HCT116 (cell line): Measurements from ENCODE around the gene MPPED1. TPM values are rescaled to one million over a fixed set of nuclear protein-coding genes. Genes with fewer than 3 reads are reported as not detected.

Source experiments
- ATAC-seq: fragments of 200-7000 bp; cut with Tn5 transposase; 2 replicates; pipeline ENCODE4 v1.9.1; 2020; ENCODE audit warnings: mild to moderate bottlenecking, moderate library complexity
- BruUV-seq: library from RNA; stranded (reverse); fragments of 400-500 nt; replicated peaks from 2 replicates; lab custom pipeline; 2021; lab: Mats Ljungman, UMichigan
- CTCF ChIA-PET: fragments of 300-600 bp; sonication (Branson Sonifier 250); formaldehyde crosslinking; loops from one replicate; lab custom pipeline; 2021; ENCODE audit warnings: antibody characterized with exemption; lab: Charles Lee
- POLR2A ChIA-PET: fragments of 300-600, 350-600 bp; sonication (Branson Sonifier 250); formaldehyde crosslinking; loops from one replicate; lab custom pipeline; 2021; ENCODE audit warnings: antibody characterized with exemption; lab: Charles Lee
- RAD21 ChIA-PET, 2 experiments: fragments of 300-600 bp; sonication (Branson Sonifier 250); formaldehyde crosslinking; loops; one replicate each; lab custom pipeline; 2023; ENCODE audit warnings: low total read pairs in 2 of 2; ENCODE audit not compliant: uncharacterized antibody in 2 of 2, unreplicated experiment in 2 of 2, low non-redundant PET in 1 of 2; lab: Charles Lee
- DNase-seq: peaks from one replicate; pipeline ENCODE4 v3.0.0-alpha.2; 2010; ENCODE audit warnings: low read depth, low spot score
- H2AFZ ChIP-seq: fragments of 200-600 bp; shearing (Covaris generic), sonication (generic); 2 replicates; pipeline ENCODE4 v1.6.1; 2017; ENCODE audit warnings: low read depth, mixed run types, mixed read lengths, antibody characterized with exemption, low read length; ENCODE audit not compliant: poor library complexity, severe bottlenecking
- H3K27ac ChIP-seq: 2 replicates; pipeline ENCODE4 v1.5.1; 2012; ENCODE audit warnings: low read depth, low read length
- H3K27me3 ChIP-seq: fragments of 200-600 bp; sonication (generic); 2 replicates; pipeline ENCODE4 v1.6.1; 2016; ENCODE audit warnings: mixed run types, low read length, mixed read lengths; ENCODE audit not compliant: insufficient read depth
- H3K36me3 ChIP-seq, 2 experiments: fragments of 200-500 bp in 1 of 2; fragments of 200-600 bp in 1 of 2; sonication (Bioruptor generic) in 1 of 2; sonication (generic) in 1 of 2; 2 replicates each; pipeline versions ENCODE4 v1.5.1 to v1.6.1; 2014 to 2016; ENCODE audit warnings: low read length in 2 of 2, inconsistent platforms in 1 of 2, mixed read lengths in 1 of 2, mixed run types in 1 of 2; ENCODE audit not compliant: insufficient read depth in 2 of 2, control insufficient read depth in 1 of 2
- H3K4me1 ChIP-seq, 2 experiments: fragments of 200-600 bp in 1 of 2; sonication (generic) in 1 of 2; 2 replicates each; pipeline versions ENCODE4 v1.5.1 to v1.6.1; 2012 to 2017; ENCODE audit warnings: low read length in 2 of 2, inconsistent platforms in 1 of 2, mild to moderate bottlenecking in 1 of 2, mixed read lengths in 1 of 2, mixed run types in 1 of 2, moderate library complexity in 1 of 2; ENCODE audit not compliant: insufficient read depth in 2 of 2, control insufficient read depth in 1 of 2
- H3K4me2 ChIP-seq: fragments of 200-600 bp; sonication (generic); 2 replicates; pipeline ENCODE4 v1.6.1; 2017; ENCODE audit warnings: mixed run types, low read length, mixed read lengths
- H3K4me3 ChIP-seq, 2 experiments: fragments of 200-600 bp in 1 of 2; sonication (generic) in 1 of 2; replicated peaks in 1 of 2; 2 replicates each; pipeline ENCODE4 v1.5.1; 2011 to 2016; ENCODE audit warnings: low read length in 2 of 2, control low read depth in 1 of 2, low read depth in 1 of 2, mild to moderate bottlenecking in 1 of 2, mixed read lengths in 1 of 2, mixed run types in 1 of 2
- H3K79me2 ChIP-seq: fragments of 200-600 bp; sonication (generic); 2 replicates; pipeline ENCODE4 v1.6.1; 2017; ENCODE audit warnings: mild to moderate bottlenecking, mixed run types, low read length, moderate library complexity, mixed read lengths; ENCODE audit not compliant: insufficient read depth
- H3K9ac ChIP-seq: fragments of 200-600 bp; sonication (generic); 2 replicates; pipeline ENCODE4 v1.6.1; 2016; ENCODE audit warnings: low read length, mixed read lengths
- H3K9me2 ChIP-seq: fragments of 200-600 bp; sonication (generic), shearing (Covaris generic); 2 replicates; pipeline ENCODE4 v1.6.1; 2017; ENCODE audit warnings: mixed run types, mild to moderate bottlenecking, moderate library complexity; ENCODE audit not compliant: insufficient read depth
- H3K9me3 ChIP-seq, 2 experiments: fragments of 200-500 bp in 1 of 2; fragments of 200-600 bp in 1 of 2; sonication (Bioruptor generic) in 1 of 2; sonication (generic) in 1 of 2; 2 replicates each; pipeline ENCODE4 v1.6.1; 2014 to 2017; ENCODE audit warnings: low read length in 2 of 2, mixed read lengths in 2 of 2, inconsistent platforms in 1 of 2, low read depth in 1 of 2, mild to moderate bottlenecking in 1 of 2, mixed run types in 1 of 2, moderate library complexity in 1 of 2; ENCODE audit not compliant: control insufficient read depth in 1 of 2, insufficient read depth in 1 of 2
- H4K20me1 ChIP-seq: fragments of 200-600 bp; sonication (generic), shearing (Covaris generic); 2 replicates; pipeline ENCODE4 v1.6.1; 2017; ENCODE audit warnings: mixed run types, mild to moderate bottlenecking, moderate library complexity; ENCODE audit not compliant: insufficient read depth
- ATF3 ChIP-seq: IDR thresholded peaks from 2 replicates; pipeline ENCODE4 v1.6.1; 2012
- CBX3 ChIP-seq: IDR thresholded peaks from 2 replicates; pipeline ENCODE4 v1.6.1; 2012; ENCODE audit warnings: low read depth
- EGR1 ChIP-seq: IDR thresholded peaks from 2 replicates; pipeline ENCODE4 v1.6.1; 2012; ENCODE audit warnings: low read depth
- ELF1 ChIP-seq: IDR thresholded peaks from 2 replicates; pipeline ENCODE4 v1.6.1; 2012; ENCODE audit warnings: low read depth, borderline replicate concordance
- JUND ChIP-seq: IDR thresholded peaks from 2 replicates; pipeline ENCODE4 v1.6.1; 2012
- POLR2AphosphoS5 ChIP-seq: IDR thresholded peaks from 2 replicates; pipeline ENCODE4 v1.6.1; 2011; ENCODE audit warnings: mild to moderate bottlenecking, low read depth, low read length, moderate library complexity
- RAD21 ChIP-seq: IDR thresholded peaks from 2 replicates; pipeline ENCODE4 v1.6.1; 2012; ENCODE audit warnings: low read depth, mild to moderate bottlenecking
- SIN3A ChIP-seq: IDR thresholded peaks from 2 replicates; pipeline ENCODE4 v1.6.1; 2012; ENCODE audit warnings: low read depth
- SRF ChIP-seq: IDR thresholded peaks from 2 replicates; pipeline ENCODE4 v1.6.1; 2012; ENCODE audit warnings: low read depth
- TCF7L2 ChIP-seq: IDR thresholded peaks from 2 replicates; pipeline ENCODE4 v1.7.0; 2011; ENCODE audit warnings: borderline replicate concordance, inconsistent platforms; ENCODE audit not compliant: insufficient read depth, insufficient read length; ENCODE audit errors: extremely low read depth
- YY1 ChIP-seq: IDR thresholded peaks from 2 replicates; pipeline ENCODE4 v1.6.1; 2011; ENCODE audit warnings: low read length, low read depth, moderate library complexity, mild to moderate bottlenecking; ENCODE audit not compliant: insufficient replicate concordance; ENCODE audit errors: extremely low read depth
- ZNF274 ChIP-seq: fragments of 200-500 bp; sonication (Bioruptor generic); IDR thresholded peaks from 2 replicates; pipeline ENCODE4 v1.6.1; 2014; ENCODE audit warnings: mild to moderate bottlenecking, low read depth, low read length, inconsistent platforms
- intact Hi-C: fragments of 100-400 bp; cut with micrococcal nuclease; formaldehyde crosslinking; loops from 2 replicates; pipeline ENCODE4 v1.10.0; 2022
- total RNA-seq: library from RNA; stranded (reverse); gene quantifications from one replicate; pipeline ENCODE4 v1.2.1, GENCODE V29; 2021; ENCODE audit not compliant: unreplicated experiment

The MPPED1 gene
- total RNA-seq, 1 experiment from 2014 or later: not detected

GRCh38 chr22:43401233-43401632 lies 10.6 kb upstream of the MPPED1 start:
- no peak overlapping the region for H3K4me3 ChIP-seq
- CTCF ChIA-PET: no interaction called here
- RAD21 ChIA-PET: no interaction called here
- no peak overlapping the region for H2AFZ ChIP-seq
- H3K79me2 ChIP-seq: no peaks in the 10 kb centered on the region
- no peaks in the 10 kb centered on the region for H3K27me3 ChIP-seq
- H3K9ac ChIP-seq: no peak overlapping the region
- H4K20me1 ChIP-seq: no peaks in the 10 kb centered on the region
- intact Hi-C loops: no loop called here
- H3K9me3 ChIP-seq: no peaks in the 10 kb centered on the region
- no TSS peak for BruUV-seq
- no peak overlapping the region for H3K27ac ChIP-seq
- peaks cover 0 to 4% of the 10 kb centered on the region in 2 experiments; a peak in 1 of 4 replicates for H3K4me1 ChIP-seq
- POLR2A ChIA-PET: no interaction called here
- no peak for TF ChIP-seq CBX3
- no peak for TF ChIP-seq POLR2AphosphoS5
- TF ChIP-seq SIN3A: no peak
- no peak for TF ChIP-seq SRF
- TF ChIP-seq JUND: no peak
- no peak for TF ChIP-seq TCF7L2
- no peak for TF ChIP-seq ELF1
- TF ChIP-seq RAD21: no peak
- no peak for TF ChIP-seq EGR1
- no peak for TF ChIP-seq ATF3
- no peak for TF ChIP-seq ZNF274
- H3K9me2 ChIP-seq: no peaks in the 10 kb centered on the region
- no peaks in the 10 kb centered on the region for H3K36me3 ChIP-seq
- DNase-seq: no peak
- no peak overlapping the region for H3K4me2 ChIP-seq
- ATAC-seq: no peak

- ATAC-seq: no peak
- Histone ChIP-seq H3K9me2 (no peaks in the 10 kb centered on the region), H3K27ac (no peak overlapping the region), H3K79me2 (no peaks in the 10 kb centered on the region), H3K4me2 (no peak overlapping the region), H3K4me1 (peaks cover 0 to 4% of the 10 kb centered on the region in 2 experiments; a peak in 1 of 4 replicates), H3K27me3 (no peaks in the 10 kb centered on the region), H2AFZ (no peak overlapping the region), H3K4me3 (no peak overlapping the region), H3K9me3 (no peaks in the 10 kb centered on the region), H4K20me1 (no peaks in the 10 kb centered on the region), H3K9ac (no peak overlapping the region), H3K36me3 (no peaks in the 10 kb centered on the region)
- RAD21 ChIA-PET: no interaction called here
- POLR2A ChIA-PET: no interaction called here
- BruUV-seq: no TSS peak
- intact Hi-C loops: no loop called here
- CTCF ChIA-PET: no interaction called here
- DNase-seq: no peak
- TF ChIP-seq EGR1: no peak
- no peak for TF ChIP-seq YY1
- TF ChIP-seq SRF: no peak
- no peak for TF ChIP-seq POLR2AphosphoS5
- TF ChIP-seq JUND: no peak
Measured at GRCh38 chr22:43401661-43402060, 10.2 kb upstream of the MPPED1 start.
